Measurements from ENCODE around the gene HOPX.

The HOPX gene

GRCh38 chr4:56708146-56708545 is 27.1 kb upstream of the HOPX start:
- FAIRE-seq (no peak), DNase-seq (ENCODE audit: insufficient read length, low spot score) (no peak)
- TF ChIP-seq CTCF (IDR thresholded peaks at IDR 0.05; ENCODE audit: insufficient read depth, missing control alignments): no peak

GRCh38 chr4:56705966-56706365 is 24.9 kb upstream of the HOPX start:
- FAIRE-seq: no peak

GRCh38 chr4:56705334-56705733 is 24.2 kb upstream of the HOPX start:
- FAIRE-seq: no peak
- DNase-seq (ENCODE audit: insufficient read length, low spot score): no peak
- TF ChIP-seq CTCF (IDR thresholded peaks at IDR 0.05; ENCODE audit: insufficient read depth, missing control alignments): no peak

More at GRCh38 chr4:56705966-56706365, 24.9 kb upstream of the HOPX start:
- TF ChIP-seq CTCF (IDR thresholded peaks at IDR 0.05; ENCODE audit: insufficient read depth, missing control alignments): no peak
- no peak for DNase-seq (ENCODE audit: insufficient read length, low spot score)

- FAIRE-seq (no peak), DNase-seq (ENCODE audit: insufficient read length, low spot score) (no peak)
- TF ChIP-seq CTCF (IDR thresholded peaks at IDR 0.05; ENCODE audit: insufficient read depth, missing control alignments): no peak
Observed at GRCh38 chr4:56704089-56704871, 23.2 kb upstream of the HOPX start.

- no peak for TF ChIP-seq CTCF (IDR thresholded peaks at IDR 0.05; ENCODE audit: insufficient read depth, missing control alignments)
- FAIRE-seq: no peak
- DNase-seq (ENCODE audit: insufficient read length, low spot score): no peak
Observed at GRCh38 chr4:56703378-56703777, 22.3 kb upstream of the HOPX start.

- TF ChIP-seq CTCF (IDR thresholded peaks at IDR 0.05; ENCODE audit: insufficient read depth, missing control alignments): no peak
- DNase-seq (ENCODE audit: insufficient read length, low spot score) (no peak), FAIRE-seq (no peak)
Observed at GRCh38 chr4:56701644-56702043, 20.5 kb upstream of the HOPX start.

- FAIRE-seq (no peak), DNase-seq (ENCODE audit: insufficient read length, low spot score) (no peak)
- TF ChIP-seq CTCF (IDR thresholded peaks at IDR 0.05; ENCODE audit: insufficient read depth, missing control alignments): no peak
Observed at GRCh38 chr4:56701161-56701480, 20.0 kb upstream of the HOPX start.

All from D721Med (cell line).